WERI-Rb-1 (cell line): ENCODE data around the gene PSME3IP1.

ENCODE experiments used
- DNase-seq: peaks from one replicate; pipeline ENCODE4 v3.0.0-alpha.2; 2020
- H3K27ac ChIP-seq: fragments of 250-450 bp; sonication (Bioruptor Pico); 2 replicates; pipeline ENCODE4 v1.5.1; 2020; ENCODE audit warnings: mild to moderate bottlenecking, moderate library complexity
- H3K27me3 ChIP-seq: fragments of 250-450 bp; sonication (Bioruptor Pico); 2 replicates; pipeline ENCODE4 v1.5.1; 2021; ENCODE audit warnings: mild to moderate bottlenecking, low read depth, moderate library complexity; ENCODE audit not compliant: insufficient read depth, severe bottlenecking
- H3K36me3 ChIP-seq: fragments of 250-450 bp; sonication (Bioruptor Pico); 2 replicates; pipeline ENCODE4 v1.5.1; 2020; ENCODE audit warnings: mild to moderate bottlenecking, moderate library complexity
- H3K4me3 ChIP-seq: 2 replicates; pipeline ENCODE4 v1.5.1; 2011; ENCODE audit warnings: low read depth, mild to moderate bottlenecking, control low read depth, low read length
- H3K9me3 ChIP-seq: fragments of 250-450 bp; sonication (Bioruptor Pico); 2 replicates; pipeline ENCODE4 v1.5.1; 2021; ENCODE audit warnings: mild to moderate bottlenecking, moderate library complexity; ENCODE audit not compliant: severe bottlenecking
- TF ChIP-seq, protein P1 (sequence below): IDR thresholded peaks from 2 replicates; pipeline ENCODE4 v1.5.1; 2011; ENCODE audit warnings: low read depth, mild to moderate bottlenecking, control low read depth, inconsistent platforms, low read length

PSME3IP1 gene

DNA sequence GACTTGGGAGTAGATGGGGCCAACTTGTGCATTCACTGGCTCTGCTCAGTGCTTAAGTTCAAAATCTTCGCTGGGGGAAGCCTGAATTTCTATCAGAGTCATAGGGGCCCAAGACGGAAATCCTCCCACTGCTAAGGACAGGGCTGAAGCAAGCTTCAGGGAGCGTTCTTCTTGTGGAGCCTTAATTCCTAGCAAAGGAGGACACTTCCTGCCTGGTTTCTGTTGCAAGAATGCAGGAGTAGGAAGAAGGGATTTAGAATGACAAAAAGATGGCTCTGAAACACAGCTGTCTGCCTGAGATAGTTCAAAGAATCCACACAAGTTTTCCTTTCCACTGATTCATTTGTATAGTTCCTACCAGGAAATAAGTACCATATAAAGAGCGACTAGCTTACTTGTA is 26.4 kb downstream of the PSME3IP1 start:
- H3K4me3 ChIP-seq: no peak overlapping the region
- DNase-seq: no peak
- H3K27me3 ChIP-seq: no peaks in the 10 kb centered on the region
- H3K27ac ChIP-seq: no peak overlapping the region
- peaks cover 52% of the 10 kb centered on the region for H3K36me3 ChIP-seq
- no peaks in the 10 kb centered on the region for H3K9me3 ChIP-seq
- TF ChIP-seq, protein P1, sequence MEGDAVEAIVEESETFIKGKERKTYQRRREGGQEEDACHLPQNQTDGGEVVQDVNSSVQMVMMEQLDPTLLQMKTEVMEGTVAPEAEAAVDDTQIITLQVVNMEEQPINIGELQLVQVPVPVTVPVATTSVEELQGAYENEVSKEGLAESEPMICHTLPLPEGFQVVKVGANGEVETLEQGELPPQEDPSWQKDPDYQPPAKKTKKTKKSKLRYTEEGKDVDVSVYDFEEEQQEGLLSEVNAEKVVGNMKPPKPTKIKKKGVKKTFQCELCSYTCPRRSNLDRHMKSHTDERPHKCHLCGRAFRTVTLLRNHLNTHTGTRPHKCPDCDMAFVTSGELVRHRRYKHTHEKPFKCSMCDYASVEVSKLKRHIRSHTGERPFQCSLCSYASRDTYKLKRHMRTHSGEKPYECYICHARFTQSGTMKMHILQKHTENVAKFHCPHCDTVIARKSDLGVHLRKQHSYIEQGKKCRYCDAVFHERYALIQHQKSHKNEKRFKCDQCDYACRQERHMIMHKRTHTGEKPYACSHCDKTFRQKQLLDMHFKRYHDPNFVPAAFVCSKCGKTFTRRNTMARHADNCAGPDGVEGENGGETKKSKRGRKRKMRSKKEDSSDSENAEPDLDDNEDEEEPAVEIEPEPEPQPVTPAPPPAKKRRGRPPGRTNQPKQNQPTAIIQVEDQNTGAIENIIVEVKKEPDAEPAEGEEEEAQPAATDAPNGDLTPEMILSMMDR: no peak

DNA sequence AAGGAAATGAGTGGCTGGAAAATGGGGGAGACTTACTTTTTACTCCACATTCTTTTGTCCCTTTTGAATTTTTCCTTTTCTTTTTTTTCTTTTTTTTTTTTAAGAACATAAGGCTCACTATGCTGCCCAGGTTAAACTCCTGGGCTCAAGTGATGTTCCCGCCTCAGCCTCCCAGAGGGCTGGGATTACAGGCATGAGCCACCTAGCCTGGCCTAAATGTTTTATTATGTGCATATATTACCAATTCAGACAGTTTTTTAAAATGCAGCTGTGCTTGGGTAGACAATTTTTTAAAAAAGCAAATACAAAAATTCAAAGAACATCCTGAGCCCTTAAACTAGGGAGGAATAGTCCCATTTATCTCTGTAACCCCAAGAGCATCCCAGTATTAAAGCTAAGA is 28.3 kb downstream of the PSME3IP1 start:
- no peak overlapping the region for H3K27ac ChIP-seq
- H3K36me3 ChIP-seq: peaks cover 42% of the 10 kb centered on the region
- H3K4me3 ChIP-seq: no peak overlapping the region
- no peaks in the 10 kb centered on the region for H3K27me3 ChIP-seq
- TF ChIP-seq, protein P1: no peak
- H3K9me3 ChIP-seq: no peaks in the 10 kb centered on the region
- DNase-seq: no peak

DNA sequence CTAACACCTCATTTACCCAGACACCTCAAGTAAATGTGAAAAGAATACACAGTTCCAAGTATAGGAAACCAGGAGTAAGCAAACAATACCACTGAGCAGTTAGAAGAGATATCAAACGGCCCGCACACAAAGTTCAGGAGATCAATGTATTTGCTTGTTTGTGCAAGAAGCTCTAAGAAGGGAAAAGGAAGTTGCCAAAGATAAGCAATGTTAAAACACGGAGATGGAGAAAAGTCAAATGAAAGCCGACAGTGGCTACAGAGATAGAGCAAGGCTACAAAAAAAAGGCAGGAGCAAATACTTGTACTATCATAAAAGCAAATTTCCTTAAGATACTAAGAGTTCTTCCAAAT is 29.5 kb downstream of the PSME3IP1 start:
- Histone ChIP-seq H3K27me3 (no peaks in the 10 kb centered on the region), H3K27ac (no peak overlapping the region), H3K9me3 (no peaks in the 10 kb centered on the region), H3K4me3 (no peak overlapping the region), H3K36me3 (peaks cover 34% of the 10 kb centered on the region)
- DNase-seq: no peak
- TF ChIP-seq, protein P1: no peak

DNA sequence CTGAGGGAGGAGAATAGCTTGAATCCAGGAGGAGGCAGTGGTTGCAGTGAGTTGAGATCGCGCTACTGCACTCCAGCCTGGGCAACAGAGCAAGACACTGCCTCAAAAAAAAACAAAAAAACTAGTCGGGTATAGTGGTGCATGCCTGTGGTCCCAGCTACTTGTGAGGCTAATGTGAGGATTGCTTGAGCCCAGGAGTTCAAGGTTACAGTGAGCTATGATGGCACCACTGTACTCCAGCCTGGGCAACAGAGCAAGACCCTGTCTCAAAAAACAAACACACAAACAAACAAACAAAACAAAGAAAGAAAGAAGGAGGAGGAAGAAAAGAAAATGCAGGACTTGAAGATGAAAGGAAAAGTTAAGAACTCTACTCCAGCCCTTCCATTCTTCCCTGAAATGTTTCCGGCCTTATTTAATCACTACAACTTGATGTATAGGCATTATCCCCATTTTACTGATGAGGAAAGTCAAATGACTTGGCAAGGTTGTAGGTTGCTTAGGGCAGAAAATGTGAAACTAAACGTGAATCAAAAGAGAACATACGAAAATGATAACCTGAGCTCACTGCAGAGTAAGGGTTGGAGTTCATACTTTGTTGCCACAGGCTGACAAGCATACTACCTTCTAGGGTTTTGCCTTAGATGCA is 30.0 kb downstream of the PSME3IP1 start:
- H3K36me3 ChIP-seq: peaks cover 30% of the 10 kb centered on the region
- no peak overlapping the region for H3K27ac ChIP-seq
- TF ChIP-seq, protein P1: no peak
- H3K27me3 ChIP-seq: no peaks in the 10 kb centered on the region
- H3K9me3 ChIP-seq: no peaks in the 10 kb centered on the region
- no peak overlapping the region for H3K4me3 ChIP-seq
- no peak for DNase-seq

DNA sequence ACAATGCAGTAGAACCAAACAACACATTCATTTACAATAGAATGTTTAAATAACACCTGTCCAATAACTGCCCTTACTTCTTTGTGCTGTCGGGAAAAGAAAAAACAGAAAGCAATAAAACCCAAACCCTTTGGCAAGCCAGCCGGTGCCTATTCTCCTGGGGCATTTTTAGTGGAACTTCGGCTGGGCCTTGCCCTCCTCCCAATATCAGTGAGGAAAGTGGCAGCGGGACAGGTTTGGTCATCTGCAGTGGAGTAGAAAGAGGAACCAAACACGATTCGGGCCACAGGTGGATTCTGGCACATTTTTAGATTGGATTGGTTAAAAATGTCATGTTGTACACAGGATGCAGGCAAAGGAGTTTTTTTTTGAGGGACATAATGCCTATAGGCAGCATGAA is 32.0 kb downstream of the PSME3IP1 start:
- H3K4me3 ChIP-seq: no peak overlapping the region
- DNase-seq: no peak
- peaks cover 24% of the 10 kb centered on the region for H3K36me3 ChIP-seq
- TF ChIP-seq, protein P1: no peak
- no peak overlapping the region for H3K27ac ChIP-seq
- H3K27me3 ChIP-seq: no peaks in the 10 kb centered on the region
- H3K9me3 ChIP-seq: no peaks in the 10 kb centered on the region
